Renal pelvis (tissue), 12 donors: ENCODE measurements around the gene CDCP2. TPM values are rescaled to one million over a fixed set of nuclear protein-coding genes. Genes with fewer than 3 reads are reported as not detected.
A peak's percentile ranks its signal among the peaks of the same experiment; 100 is the strongest.

Experiments
- DNase-seq: peaks from one replicate; pipeline ENCODE4 v3.0.0-alpha.2; 2013
- long read RNA-seq, 16 experiments: transcript quantifications; one replicate each; lab custom pipeline, GENCODE V29; 2026
- polyA plus RNA-seq, 3 donors: library from polyadenylated mRNA; unstranded; fragments of 120-200 nt; gene quantifications; one replicate each; pipeline ENCODE4 v1.2.1, GENCODE V29; 2013; ENCODE audit not compliant: insufficient read length in 3 of 3

Gene CDCP2
- under 1 TPM; 0.06 to 0.12 (median 0.10) TPM for polyA plus RNA-seq
- long read RNA-seq, donor 1, result 0 reads
- long read RNA-seq, donor 2, result 0 reads
- long read RNA-seq, donor 3, result 0 reads
- long read RNA-seq, donor 4, result 0 reads
- long read RNA-seq, donor 5, result 0 reads
- long read RNA-seq, donor 6, result 0 reads
- long read RNA-seq, donor 7, result 0 reads
- long read RNA-seq, donor 8, result 0 reads
- long read RNA-seq, donor 9, result 0 reads
- long read RNA-seq, donor 10, result 0 reads
- long read RNA-seq, donor 11, result 0 reads
- long read RNA-seq, donor 12, result 0 reads
- long read RNA-seq, donor 13, result 0 reads
- long read RNA-seq, donor 14, result 0 reads
- long read RNA-seq, donor 15, result 0 reads
- long read RNA-seq, donor 16, result 0 reads

DNA sequence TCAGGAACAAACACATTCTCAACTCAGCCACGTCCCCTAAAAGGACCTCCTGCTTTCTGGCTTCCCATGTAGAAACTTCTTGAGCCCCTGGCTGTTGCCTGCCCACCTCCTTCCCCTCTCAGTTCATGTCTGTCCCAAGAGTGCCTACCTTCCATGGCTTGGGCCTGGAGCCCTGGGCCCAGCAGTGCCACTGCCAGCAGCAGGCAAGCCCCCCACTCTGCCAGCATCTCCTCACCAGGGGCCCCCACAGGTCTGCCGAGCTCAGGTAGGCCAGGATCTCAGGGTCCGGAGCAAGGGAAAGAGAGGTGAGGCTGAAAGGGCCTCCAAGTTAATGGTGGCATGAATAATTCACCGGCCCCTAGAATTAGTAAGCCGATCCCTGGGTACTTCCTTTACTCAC, at the start of gene CDCP2:
Gene CDCP2 (minus strand): TSS at position 305 of the 400 bp plus-strand sequence. CDS start 78 bp downstream, at position 227.
- no peak for DNase-seq

DNA sequence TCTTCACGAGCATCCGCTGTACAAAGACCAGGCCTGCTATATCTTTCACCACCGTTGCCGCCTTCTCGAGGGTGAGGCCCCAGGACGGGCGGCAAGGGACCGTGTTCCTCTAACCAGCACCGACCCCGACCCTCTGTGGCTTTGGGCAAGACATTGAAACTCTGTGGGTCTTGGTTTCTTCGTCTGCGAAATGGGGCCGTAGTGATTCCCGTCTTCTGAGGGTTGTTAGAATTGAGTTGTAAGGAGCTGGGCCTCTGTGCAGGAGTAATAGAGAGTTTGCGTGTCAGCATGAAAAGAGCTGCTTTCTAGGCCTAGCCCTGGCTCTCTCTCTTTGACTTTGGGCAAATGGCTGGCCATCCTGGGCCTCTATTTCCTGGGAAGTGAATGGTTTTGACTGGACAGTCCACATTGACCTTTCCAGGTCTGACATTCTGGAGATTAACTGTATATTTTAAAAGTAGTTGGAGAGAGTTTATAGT, 47.8 kb upstream of the CDCP2 start:
- DNase-seq, result no peak

DNA sequence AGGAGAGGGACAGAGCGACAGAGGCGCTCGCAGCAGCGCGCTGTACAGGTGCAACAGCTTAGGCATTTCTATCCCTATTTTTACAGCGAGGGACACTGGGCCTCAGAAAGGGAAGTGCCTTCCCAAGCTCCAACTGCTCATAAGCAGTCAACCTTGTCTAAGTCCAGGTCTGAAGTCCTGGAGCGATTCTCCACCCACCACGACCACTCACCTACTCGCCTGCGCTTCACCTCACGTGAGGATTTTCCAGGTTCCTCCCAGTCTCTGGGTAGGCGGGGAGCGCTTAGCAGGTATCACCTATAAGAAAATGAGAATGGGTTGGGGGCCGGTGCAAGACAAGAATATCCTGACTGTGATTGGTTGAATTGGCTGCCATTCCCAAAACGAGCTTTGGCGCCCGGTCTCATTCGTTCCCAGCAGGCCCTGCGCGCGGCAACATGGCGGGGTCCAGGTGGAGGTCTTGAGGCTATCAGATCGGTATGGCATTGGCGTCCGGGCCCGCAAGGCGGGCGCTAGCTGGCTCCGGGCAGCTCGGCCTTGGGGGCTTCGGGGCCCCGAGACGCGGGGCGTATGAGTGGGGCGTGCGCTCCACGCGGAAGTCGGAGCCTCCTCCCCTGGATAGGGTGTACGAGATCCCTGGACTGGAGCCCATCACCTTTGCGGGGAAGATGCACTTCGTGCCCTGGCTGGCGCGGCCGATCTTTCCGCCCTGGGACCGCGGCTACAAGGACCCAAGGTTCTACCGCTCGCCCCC, 47.1 kb upstream of the CDCP2 start, which contains the start of the genes CYB5RL and MRPL37:
Gene CYB5RL (minus strand): TSS at position 266 of the 754 bp plus-strand sequence. CDS start 4,414 bp downstream, outside the sequence.
Gene MRPL37 (plus strand): TSS at position 403 of the 754 bp plus-strand sequence. CDS start 77 bp downstream, at position 480.
- DNase-seq, result peak; percentile 98

DNA sequence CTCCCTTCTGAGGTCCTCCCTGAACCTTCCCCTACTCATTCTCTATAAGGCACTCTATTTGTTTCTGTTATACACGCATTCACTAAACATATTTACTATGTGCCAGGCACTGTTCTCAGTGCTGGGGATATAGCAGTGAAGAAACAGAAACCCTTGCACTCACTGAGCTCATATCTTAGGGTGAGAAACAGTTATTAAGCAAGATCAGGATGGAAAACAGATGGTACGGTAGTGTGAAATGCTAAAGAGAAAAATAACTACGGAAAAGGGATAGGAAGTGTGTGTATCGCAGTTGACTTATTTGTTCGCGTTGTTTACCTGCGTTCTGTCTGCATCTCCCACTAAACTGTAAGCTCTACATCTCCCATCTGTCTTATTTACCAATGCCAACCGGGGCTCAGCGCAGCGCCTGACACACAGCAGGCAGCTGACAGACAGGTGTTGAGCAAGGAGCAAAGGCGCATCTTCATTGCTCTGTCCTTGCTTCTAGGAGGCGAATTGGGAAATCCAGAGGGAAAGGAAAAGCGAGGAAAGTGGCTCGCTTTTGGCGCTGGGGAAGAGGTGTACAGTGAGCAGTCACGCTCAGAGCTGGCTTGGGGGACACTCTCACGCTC, 46.5 kb upstream of the CDCP2 start:
- DNase-seq, result no peak

DNA sequence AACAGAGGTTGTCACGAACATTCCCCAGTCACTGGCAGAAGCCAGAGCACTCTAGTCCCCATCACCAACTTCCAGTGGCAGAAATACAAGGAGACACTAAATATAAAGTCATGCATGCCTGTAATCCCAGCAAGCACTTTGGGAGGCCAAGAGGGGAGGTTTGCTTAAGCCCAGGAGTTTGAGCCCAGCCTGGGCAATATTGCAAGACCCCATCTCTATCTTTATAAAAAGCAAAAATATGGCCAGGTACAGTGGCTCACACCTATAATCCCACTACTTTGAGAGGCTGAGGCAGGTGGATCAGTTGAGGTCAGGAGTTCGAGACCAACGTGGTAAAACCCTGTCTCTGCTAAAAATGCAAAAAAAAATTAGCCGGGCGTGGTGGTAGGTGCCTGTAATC, 40.7 kb upstream of the CDCP2 start:
- no peak for DNase-seq

DNA sequence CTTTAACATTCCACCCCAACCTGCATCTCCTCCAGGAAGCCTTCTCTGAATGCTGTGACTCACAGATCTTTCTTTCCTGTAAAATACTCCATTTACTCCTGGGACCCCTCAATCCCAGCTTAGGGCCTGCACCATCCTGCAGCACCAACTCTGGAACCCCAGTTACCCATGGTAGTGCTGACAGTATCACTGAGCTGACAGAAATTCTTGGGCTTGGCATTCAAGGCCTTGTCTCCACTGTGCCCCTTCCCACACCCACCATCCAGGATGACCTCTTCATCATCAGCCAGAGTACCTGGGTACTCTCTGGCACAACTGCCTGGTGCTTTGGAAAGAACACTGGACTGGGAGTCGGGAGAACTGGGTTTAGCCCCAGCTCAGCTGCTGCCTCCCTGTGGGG, 38.7 kb upstream of the CDCP2 start:
- no peak for DNase-seq

DNA sequence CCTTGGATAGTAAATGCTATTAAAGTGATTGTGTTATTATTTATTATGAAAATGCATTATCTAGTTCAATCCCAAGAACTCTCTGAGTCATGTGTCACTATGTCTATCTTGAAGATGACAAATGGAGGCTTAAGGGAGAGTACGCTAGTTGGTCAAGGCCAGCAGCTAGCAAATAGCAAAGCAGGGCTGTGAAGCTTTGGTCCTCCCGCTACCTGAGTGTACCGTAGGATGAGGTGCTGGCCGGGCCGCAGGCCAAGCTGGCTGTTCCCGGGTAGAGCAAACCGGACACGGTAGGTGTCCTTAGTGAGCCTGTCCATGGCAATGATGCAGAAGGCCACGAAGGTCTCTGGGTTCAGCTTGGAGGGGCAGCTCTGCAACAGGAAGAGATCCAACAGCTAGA, 37.7 kb upstream of the CDCP2 start:
- no peak for DNase-seq

DNA sequence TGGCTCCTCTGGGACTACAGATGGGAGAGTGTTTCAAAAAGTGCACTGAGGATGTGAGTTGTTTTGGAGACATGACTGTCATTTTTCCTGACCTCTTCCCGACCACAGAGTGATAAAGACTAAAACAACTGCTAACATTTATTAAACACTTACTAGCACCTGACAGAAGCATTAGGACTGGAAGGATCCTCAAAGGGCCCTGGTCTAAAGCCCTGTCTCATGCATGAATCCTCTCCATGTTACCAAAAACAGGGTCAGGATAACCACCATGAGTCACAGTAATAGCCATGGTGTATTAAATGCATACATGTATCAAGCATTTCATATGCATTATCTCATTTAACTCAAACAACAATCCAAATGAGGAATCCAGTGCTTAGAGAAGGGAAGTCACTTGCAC, 35.5 kb upstream of the CDCP2 start:
- no peak for DNase-seq

DNA sequence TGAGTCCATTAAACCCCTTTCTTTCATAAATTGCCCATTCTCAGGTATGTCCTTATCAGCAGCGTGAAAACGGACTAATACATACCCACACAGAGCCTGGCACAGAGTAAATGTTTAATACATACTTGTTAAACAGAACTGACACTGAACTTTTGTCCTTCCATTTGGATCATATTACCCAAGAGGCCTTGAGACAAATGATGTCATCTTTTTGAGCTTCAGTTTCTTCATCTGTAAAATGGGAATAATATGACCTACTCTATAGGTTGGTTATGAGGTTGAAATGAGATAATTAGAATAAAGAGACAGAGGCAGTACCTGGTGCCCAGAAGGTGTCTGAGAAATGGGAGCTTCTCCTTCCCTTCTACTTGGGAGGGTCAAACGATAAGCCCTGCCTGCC, 33.3 kb upstream of the CDCP2 start:
- no peak for DNase-seq

DNA sequence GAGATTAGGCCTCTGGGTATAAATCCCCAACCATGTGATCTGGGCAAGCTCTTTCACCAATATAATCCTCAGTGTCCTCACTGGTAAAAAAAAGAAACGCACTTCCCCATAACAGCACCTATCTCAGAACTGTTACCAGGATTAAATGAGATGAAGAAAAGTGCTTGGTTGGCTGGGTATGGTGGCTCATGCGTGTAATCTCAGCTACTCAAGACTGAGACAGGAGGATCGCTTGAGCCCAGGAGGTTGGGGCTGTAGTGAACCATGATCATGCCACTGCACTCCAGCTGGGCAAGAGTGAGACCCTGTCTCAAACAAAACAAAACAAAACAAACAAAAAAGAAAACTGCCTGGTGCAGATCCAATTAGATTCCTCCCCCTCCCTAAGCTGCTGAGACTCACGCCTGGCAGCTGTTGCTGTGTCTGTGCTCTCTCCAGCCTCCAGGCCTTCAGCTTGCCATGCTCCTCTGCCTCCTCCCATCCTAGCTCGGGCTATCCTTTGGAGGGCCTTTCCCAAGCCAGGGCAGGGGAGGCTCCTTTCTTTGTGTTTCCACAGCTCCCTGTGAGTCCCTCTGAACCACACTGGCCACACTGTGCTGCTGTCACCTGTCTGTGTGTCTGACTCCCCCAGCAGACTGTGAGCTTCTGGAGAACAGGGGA, 28.0 kb upstream of the CDCP2 start:
- no peak for DNase-seq

DNA sequence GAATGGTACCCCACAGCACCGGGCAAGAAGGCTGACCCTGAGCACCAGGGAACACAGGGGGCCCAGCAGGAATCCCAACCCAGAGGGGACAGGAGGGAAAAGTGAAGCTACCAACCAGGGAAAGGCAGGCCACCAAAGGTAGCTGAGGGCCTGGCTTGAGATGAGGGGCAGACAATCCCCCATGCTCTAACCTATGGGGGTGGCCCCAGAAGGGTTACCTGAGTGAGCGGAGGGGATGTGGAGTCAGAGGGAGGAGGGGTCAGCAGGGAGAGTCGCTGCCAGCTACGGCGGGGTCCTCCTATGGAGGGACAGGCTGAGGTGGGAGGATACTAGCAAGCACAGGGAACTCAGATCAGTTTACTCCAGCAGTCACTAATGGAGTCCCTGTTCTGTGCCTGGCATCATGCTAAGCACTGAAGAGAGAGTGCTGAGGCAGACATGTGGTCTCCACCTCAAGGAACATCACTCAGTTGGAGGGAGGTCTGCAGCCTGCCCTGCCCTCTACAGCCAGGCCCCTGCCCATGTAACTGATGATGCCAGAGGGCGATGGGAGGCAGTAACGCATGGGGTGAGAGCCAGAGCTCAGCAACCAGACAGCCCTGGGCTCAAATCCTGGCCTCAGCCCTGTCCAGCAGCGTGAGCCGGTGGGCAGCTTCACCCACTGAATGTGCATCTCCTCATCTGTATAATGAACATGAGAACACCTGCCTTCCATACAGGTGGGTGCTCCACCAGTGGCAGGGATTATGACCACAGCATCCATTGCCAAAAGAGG, 25.7 kb upstream of the CDCP2 start:
- no peak for DNase-seq

DNA sequence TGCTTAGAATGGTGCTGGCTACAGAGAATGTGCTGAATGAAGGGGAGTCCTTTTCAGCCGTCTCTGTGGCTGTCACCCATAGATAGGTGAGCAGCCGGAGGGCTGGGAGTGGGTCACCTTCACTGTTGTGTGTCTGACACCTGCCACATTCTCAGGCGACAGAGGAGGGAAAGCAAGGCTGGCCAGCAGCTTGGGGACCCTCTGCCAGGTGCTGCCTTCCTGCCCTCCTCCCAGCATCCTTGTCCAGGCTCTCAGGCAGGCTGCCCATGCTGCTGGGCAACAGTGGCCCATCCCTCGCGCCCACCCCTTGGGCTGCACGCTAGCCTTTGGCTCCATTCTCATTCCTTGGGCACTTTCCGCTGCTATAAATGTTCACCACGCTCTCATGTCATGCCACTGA, 24.9 kb upstream of the CDCP2 start:
- DNase-seq, result no peak

DNA sequence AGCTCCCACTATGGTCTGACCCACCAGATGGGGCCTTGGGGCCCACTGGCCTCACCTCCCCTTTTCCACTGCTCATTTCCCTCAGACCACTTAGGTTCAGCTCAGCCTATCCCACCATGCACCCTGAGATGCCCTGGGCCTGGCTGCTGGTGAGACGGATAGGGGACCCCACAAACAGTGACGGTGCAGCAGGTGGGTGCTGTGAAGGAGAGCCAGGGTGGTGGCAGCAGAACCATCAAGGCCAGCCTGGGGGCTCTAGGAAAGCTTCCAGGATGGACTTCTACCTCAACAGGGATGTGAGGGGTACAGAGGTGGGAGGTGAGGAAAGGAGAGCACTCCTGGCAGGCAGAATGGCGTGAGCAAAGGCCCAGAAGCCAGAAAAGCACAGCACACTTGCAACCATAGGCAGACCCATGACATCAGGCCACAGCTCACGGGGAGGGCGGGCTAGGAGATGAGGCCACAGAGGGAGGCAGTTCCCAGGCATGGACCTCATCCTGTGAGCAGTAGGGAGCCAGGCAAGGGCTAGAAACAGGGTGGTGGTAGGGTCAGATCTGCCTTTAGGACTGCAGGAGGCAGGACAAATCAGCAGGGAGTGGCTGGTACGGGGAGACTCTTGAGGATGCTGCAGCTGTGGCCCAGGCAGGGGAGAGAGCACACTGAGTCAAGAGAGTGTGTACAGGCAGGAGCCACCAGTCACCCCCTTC, 24.0 kb upstream of the CDCP2 start:
- no peak for DNase-seq

DNA sequence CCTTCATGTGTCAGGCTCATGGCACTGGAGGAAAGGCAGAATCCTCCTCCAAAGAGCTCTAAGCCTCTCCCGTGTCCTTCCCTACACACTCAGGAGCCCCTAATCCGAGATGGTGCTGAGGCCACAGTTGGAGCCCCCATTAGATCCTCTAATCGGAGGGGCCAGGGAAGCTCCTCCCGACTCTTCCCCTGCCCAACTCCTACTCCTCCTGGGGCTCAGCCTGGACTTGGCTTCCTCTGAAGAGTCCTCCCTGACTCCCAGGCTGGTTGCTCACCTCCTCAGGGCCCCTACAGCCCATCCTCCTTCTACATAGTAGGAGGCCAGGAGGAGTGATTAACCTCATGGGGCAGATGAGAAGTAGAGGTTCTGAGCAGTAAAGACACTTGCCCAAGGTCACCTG, 21.3 kb upstream of the CDCP2 start:
- no peak for DNase-seq

DNA sequence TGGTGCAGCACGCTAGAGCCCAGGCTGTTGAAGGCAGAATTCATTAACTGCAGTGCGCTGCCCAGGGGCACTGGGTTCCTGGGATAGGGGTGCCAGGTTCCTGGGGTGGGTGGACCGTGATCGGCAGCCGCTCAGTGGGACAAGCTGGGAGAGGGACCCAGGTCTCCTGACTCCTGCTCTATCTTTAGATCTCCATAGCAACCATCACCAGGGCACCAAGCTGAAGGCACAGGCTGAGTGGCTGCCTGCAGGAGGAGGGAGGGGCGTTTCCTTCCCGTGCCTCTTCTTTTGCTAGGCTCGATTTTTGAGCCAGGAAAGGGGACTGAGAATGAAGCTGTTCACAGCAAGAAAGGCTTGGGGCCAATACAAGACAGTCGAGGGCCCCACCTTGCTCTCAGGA, 20.9 kb upstream of the CDCP2 start:
- DNase-seq, result no peak

DNA sequence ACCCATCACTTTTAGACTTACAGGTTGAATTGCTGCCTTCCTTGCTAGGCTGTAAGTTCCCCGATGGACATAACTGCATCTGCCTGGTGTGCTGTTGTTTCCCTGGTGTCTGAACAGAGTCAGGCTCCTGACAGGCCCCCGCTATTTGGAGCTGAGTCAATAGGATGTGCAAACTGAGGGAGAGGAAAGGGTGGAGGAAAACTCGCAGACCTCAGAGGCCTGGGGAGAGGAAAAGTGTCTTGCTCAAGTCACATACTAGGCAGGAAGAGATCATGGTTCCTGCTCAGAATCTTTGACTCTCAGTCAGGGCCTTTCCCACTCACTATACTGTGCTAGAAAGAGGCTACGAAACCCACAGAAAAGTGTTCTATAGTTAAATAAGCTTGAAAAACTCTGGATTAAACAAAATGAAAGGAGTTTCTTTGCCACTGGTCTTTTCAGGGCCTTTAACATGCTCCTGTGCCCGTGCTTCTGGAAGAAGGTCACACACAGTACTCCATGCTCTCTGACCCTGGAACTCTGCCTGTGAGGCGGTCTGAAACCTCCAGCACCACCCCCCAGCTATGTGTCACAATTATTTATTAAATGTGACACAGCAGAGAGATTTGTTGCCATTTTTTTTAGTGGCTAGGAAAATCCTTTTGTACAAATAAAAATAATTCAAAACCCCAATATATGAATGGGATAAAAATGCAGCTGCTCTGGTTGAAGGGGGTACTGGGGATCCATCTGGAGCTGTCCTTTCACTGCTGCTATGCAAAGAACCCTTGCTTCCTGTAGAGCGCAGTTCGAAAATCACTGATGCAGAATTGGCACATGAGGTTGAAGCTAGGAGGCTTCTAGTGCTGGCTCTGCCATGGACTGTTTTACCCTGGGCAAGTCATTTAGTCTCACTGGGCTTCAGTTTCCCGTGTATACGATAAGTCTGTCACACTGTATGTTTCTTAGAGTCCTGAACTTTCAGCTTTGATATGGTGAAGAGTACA, 20.1 kb upstream of the CDCP2 start:
- DNase-seq, result no peak

DNA sequence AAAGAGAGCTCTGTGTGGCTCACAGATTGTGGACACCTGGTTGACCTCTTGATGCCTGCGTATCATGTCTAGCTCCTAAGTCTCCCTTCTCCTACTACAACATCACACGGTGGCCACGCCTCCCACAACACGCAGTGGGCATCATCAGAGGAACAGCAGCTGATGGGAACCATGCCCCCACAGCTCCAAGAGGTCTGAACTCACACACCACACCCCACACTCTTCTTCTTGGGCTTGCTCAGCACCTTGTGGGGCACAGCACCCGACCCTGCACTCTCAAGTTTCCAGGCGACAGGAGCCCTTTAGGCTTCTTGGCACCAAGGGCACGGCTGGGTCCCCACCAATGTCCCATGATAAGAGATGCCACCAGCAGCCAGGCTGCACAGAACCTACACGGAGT, 18.8 kb upstream of the CDCP2 start:
- no peak for DNase-seq

DNA sequence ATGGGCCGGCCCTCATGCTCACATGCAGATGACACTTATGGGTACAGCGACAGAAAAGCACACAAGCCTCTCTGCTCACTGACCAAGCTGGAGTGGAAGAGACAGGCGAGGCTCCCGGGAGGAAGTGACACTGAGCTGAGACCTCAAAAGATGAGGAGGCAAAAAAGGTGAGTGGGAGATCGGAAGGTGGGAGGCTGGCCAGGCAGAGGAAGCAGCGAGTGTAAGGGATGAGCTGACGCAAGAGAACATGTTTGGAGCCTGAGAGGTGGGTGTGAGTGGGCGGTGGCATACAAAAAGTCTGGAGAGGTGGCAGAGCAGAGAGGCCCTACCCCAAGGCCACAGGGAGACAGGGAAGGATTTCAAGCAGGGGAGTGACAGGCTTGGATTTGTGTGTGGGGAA, 18.2 kb upstream of the CDCP2 start:
- DNase-seq, result no peak

DNA sequence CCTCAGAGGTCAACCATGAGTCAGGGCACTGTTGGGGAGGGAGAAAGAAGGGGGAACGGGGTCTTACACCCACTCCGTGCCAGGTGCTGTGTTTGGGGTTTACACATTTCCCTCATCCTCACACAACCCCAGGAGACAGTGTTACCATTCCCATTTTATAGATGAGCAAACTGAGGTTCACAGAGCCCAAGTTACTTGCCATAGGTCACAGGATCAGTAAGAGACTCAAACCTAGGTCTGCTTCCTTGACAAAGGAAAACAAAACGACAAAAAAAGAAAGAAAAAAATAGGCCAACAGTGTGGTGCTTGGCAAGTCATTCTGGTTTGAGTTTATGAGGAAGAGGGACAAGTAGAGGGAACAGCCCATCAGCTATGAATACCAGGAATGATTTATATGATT, 16.3 kb upstream of the CDCP2 start:
- DNase-seq, result no peak
